Fibroblast of gingiva (primary cell): ENCODE results near the gene SELE.
"Not testable (repeated sequence)": the region's sequence is repeated elsewhere in the genome, so short reads cannot be mapped to it uniquely, and the experiment has no call there.

ENCODE experiments used
- DNase-seq: peaks from one replicate; pipeline ENCODE4 v3.0.0-alpha.2; 2011; ENCODE audit warnings: low read depth

Gene SELE

DNA sequence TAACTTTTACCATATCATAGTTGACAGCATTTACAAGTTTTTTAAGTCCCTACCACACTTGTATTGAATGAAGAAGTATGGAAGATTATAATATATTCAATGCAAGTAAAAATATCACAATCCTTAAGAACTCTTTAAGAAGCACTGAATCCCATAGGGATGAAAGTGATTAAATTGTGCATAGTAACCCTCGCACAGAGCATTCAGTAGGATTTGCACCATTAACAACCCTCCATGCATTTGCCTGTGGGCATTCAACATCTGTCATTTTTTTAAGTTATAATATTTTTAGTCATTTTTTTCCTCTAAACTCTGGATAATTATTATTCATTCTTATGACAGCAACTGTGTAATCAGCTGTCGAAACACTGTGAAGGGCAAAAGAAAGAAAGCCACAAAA, 10.1 kb downstream of the SELE start:
- no peak for DNase-seq

- DNase-seq, result no peak
These were observed 11.1 kb downstream of the SELE start for GRCh38 chr1:169722779-169723178.

- DNase-seq, result not testable (repeated sequence)
These were observed 18.8 kb downstream of the SELE start for GRCh38 chr1:169715100-169715499.

- not testable (repeated sequence) for DNase-seq
These were observed 20.8 kb downstream of the SELE start for GRCh38 chr1:169713090-169713489.

GRCh38 chr1:169712309-169712631, 21.6 kb downstream of the SELE start:
- no peak for DNase-seq

DNA sequence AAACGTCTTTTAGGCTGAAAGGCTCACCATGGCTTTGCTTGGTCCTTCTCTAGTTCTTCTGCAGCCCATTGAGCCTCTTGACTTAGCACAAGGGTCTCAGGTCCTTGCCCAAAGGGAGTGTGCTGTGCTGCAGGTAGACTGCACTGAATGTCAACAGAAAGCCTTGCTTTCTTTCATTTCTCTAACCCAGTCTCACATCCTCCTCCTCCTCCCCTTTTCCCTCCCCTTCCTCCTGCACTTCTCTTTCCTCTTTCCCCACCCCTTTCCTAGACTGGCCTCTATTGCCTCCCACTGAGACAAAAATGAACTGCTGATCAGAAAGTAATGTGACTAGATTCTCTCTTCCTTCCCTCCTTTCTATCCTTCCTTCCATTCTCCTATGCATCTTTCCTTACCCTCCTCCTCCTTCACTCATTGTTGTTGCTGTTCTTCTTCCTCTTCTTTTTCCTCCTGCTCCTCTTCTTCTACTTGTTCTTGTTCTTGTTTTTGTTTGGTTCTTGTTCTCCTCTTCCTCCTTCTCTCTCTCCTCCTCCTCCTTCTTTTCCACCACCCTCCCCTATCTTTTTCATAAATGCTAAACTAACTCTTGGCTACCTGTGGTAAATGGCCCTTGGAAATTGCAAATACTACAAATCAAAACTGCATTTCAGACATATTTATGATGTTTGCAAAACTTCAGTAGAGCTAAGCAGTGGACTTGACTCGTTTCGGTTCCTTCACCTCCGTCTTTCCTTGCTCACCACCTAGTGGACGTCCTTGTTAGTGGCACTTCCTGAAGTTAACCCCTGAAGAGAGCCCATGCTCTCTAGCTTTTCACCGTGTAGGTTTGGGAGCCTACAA, 22.2 kb downstream of the SELE start, which contains the start of gene SELL:
SELL (minus strand) TSS at position 152 of the 840 bp plus-strand sequence; CDS start at position 30, 122 bp downstream.
- peak; percentile 52 for DNase-seq

DNA sequence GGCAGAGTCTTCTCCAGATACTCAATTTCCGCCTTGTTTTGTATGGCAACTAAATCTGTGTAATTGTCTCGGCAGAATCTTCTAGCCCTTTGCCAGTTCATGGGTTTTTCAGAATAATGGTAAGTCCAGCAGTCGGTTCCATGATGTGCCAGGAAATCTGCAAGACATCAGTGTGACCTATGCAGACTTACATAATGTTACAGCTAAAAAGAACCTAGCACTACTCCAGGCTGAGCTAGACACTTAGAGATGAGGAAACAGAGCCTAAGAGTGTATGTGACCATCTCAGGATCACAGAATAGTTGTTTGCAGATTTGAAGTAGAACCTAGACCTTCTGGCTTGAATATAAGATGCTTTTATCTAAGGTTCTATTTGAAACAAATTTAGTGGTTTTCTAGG, 25.2 kb downstream of the SELE start:
- no peak for DNase-seq

DNA sequence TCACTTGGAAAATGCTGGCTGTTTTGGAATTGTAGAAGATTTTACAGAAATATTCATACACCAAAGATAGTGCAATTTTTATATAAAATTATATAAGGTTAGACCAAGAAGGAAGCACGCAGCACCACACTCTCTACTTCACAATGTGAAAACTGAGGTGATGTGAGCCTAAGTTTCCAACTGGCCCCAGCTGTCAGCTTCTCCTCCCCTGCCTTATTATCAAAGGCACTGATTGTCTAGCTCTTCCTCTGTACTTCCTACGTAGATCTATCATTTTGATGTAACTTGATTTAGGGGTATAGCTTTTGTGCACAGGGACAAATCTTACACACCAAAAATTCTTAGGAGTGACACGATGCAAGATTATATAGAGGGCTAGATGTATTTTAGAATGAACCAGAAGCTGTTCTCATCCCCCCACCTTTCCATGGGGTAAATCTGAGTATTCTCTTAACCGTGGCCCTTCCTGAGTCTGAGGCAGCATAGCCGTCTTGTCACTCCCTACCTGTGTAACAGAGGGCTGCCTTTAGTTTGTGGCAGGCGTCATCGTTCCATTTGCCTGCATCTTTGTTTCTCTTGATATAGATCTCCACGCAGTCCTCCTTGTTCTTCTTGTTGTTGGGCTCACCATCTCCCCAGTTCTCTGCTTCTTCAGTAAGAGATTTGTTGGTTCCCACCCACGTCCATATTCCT, 25.8 kb downstream of the SELE start:
- no peak for DNase-seq

DNA sequence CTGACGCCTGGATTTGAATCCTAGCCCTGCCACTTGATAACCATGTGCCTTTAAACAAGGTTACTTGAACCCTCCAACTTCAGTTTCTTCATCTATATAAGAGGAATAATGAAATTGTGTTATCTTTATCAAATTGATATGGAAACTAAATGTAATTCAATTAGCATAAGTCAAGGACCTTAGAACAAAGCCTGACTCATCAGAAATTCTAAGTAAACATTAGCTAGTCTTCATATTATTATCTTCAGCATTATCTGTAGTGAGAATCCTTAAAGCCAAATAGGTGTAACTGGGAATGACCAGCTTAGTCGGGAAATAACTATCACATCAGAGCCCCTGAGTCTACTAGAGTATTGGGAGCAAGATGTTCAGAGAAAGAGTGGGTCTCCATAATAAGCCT, 29.1 kb downstream of the SELE start:
- no peak for DNase-seq

GRCh38 chr1:169701261-169702005, 32.4 kb downstream of the SELE start:
- DNase-seq, result no peak

DNA sequence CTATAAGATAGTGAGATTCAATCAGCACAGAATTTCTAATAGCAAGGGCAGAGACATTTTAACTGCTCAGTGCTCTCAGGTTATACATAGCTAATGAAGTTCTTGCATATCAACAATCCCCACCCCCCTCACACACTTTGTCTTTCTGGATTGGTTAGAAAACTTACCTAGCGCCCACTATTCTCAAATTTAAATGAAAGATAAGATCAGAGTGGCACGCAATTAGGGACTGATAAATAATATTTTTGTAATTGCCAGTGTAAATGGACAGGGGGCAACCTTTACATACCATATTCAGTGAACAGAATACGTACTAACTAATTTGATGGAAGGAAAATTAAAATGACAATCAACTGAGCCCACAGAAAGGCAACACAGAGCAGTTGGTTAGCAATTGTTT, 34.2 kb downstream of the SELE start:
- DNase-seq, result no peak

DNA sequence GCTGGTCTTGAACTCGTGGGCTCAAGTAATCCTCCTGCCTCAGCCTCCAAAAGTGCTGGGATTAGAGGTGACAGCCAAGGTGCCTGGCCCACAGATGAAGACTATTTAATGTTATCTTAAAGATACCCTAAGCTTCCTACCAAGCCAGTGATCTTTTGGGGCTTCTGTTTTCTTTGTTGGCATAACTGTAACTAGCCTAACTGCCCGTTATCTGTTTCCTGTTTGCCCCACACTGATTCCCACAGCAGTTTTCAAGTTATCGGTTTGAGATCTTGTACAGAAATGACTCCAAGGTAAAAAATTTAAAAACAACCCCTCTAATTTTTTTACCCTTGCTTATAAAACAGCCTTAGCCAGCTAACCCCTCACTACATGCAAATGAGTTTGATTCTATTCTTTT, 34.9 kb downstream of the SELE start:
- no peak for DNase-seq

DNA sequence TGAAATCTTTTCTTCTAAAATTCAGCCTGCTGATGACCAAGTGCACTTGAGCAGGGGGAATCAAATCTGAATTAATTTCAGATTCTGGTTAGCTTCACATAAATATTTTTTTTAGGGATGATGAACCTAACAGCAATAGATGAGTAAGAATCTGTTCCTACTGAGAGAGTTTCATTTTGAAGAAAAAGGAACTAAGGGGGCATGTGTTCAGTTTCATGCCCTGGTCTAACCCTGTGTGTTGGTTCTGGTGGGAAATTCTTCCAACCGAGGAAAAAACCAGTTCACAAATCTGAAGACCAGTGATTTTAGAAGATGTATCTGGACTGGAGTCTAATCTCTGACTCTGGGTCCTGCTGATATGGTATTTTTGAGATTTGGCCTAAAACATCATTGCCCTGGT, 36.1 kb downstream of the SELE start:
- DNase-seq, result no peak

DNA sequence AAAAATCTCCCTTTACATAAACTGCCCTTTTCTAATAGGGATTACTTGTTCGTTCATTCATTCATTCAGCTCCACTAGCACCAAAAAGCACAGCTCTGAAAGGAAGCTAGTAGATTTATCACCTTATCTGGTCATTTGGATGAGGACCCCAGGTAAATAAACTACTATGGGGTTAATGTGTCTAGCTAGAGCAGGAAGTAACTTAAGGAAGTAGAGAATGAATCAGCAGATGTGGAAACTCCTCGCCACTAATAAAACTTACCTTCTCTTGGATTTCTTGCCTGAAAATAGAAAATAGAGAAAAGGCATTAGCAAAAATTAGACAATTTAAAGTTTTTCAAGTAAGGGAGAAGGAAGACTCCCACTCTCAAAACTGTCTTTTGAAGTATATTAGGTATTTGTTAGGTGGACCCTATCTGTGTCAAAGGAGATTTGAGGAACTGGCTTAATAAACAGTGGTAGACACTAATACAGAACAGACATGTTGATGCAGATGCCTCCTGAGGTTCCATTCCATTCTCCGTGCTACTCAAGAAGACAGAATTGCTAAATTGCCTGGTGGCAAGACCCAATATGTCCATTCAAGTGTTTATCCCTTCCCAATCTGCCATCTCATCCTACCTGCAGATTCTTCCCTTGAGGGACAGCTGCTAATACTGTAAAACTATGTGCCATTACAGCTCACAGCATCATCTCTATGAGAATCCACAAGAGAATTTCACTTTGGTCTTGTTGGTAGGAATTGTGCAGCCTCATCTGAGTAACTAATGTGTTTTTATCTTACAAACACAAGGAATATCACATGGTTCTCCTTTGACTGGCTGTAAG, 37.4 kb downstream of the SELE start:
- DNase-seq, result no peak

DNA sequence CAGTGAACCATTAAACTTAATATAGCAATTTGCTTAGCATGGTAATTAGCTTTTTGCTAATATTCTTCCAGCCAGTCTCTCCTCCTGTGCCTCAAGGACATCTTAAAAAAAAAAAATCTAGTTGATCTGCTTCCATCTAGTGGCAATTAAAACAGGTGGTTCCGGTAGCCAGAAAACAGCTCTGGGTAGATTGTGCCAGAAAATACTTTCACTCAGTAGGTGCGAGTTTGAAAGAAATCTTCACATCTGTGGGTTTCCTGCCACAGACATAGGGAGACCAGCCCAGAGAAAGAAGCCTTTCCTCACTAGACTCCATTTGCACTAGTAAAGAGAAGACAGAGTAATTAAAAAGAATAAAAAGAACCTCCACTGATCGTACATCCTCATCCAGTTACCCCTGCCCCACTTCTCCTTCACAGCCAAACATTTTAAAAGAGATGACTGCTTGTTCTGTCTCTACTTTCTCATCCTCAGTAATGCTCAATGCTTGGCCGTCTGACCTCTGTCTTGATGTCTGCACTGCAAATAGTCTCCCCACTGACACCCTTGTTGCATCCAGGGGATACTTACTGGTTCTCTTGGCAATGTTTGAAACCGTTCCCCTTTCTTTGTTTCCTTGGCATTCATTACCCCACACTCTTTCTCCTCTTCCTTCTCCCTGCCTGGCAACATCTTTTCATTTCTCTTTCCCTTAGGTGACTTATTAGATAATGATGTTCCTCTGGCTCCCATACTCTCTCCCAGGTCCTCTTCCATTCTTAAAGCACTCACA, 39.4 kb downstream of the SELE start:
- no peak for DNase-seq

GRCh38 chr1:169692756-169693460, 41.0 kb downstream of the SELE start:
- DNase-seq, result no peak

DNA sequence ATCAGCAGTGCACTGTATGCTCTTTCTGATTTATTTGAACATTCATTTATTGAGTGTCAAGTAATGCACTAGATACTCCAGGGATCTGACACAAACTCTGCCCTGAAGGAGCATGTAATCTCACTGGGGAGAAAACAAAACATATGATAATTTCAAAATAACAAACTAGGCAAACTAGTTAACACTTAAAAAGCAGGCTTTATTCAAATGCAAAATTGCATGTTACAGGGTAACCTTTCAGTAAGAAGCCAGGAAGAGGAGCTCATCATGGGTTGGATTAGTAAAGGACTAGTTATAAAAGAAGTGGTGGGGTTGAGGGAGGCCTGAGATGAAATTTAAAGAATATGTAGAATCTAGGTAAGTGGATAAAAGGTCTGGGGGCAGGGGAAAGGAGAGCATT, 43.4 kb downstream of the SELE start:
- no peak for DNase-seq

GRCh38 chr1:169689395-169689794, 44.5 kb downstream of the SELE start:
- DNase-seq, result no peak

GRCh38 chr1:169688377-169688776, 45.5 kb downstream of the SELE start:
- DNase-seq, result not testable (repeated sequence)

- no peak for DNase-seq
These were observed 50.2 kb downstream of the SELE start for GRCh38 chr1:169683661-169684060.

- not testable (repeated sequence) for DNase-seq
These were observed 50.7 kb downstream of the SELE start for GRCh38 chr1:169683168-169683567.
